Heart left ventricle (tissue), 13 donors: Measurements from ENCODE around the gene CCDC137.

Source experiments
- CTCF ChIP-seq, 12 donors: fragments of 200-600 bp; sonication (generic) in 4 of 12; IDR thresholded peaks; one replicate each; pipeline versions ENCODE4 v1.5.0 to v1.8.0; 2018 to 2022; ENCODE audit warnings: antibody characterized with exemption in 12 of 12, mild to moderate bottlenecking in 5 of 12
- POLR2A ChIP-seq, 2 donors: fragments of 450-650 bp; IDR thresholded peaks; one replicate each; pipeline ENCODE4 v1.6.1; 2017; ENCODE audit warnings: antibody characterized with exemption in 2 of 2, mild to moderate bottlenecking in 2 of 2, moderate library complexity in 2 of 2
- donor health status: ischemic (EF 13 %, LVEDD 7.1; RV severe dilation, severe dysfunction).
- donor health status: DM: no; HTN: yes; CAD: no.
- donor health status: DM: no; HTN: no; CAD: no.
- donor health status: ischemic (EF 25% LVEDD 6.9; RV normal size, moderate dysfunction).
- donor health status: ischemic (EF 25% LVEDD 5.7; RV mildly dilated, moderate dysfunction).
- donor health status: ischemic (EF 35%, LVEDD 5.7; RV mildly dilated, moderate dysfunction).
- donor health status: nonischemic (EF 11% LVEDD 7.7; RV severe dilation, severe dysfunction).
- donor health status: DM: yes; HTN: yes; CAD: no.
- donor health status: PGD.
- donor health status: ischemic (EF 29% LVEDD 5.4; RV normal size, mild dysfunction).
- donor health status: nonischemic (EF 23%, LVEDD 6.1; RV moderate dilation, normal function).

- no peak for TF ChIP-seq CTCF (IDR thresholded peaks at IDR 0.05)
- no peak for TF ChIP-seq POLR2A (IDR thresholded peaks at IDR 0.05)
These were observed 48.8 kb downstream of the CCDC137 start for GRCh38 chr17:81715107-81715871.
